Measurements from ENCODE around the gene NPAS2. TPM values are rescaled to one million over a fixed set of nuclear protein-coding genes. Genes with fewer than 3 reads are reported as not detected.

The NPAS2 gene
- total and polyA plus RNA-seq, 2 of the 8 experiments (the other 6 are each of a cell fraction or from before 2014, with no cell fraction given): 1.8 to 1.9 TPM

DNA sequence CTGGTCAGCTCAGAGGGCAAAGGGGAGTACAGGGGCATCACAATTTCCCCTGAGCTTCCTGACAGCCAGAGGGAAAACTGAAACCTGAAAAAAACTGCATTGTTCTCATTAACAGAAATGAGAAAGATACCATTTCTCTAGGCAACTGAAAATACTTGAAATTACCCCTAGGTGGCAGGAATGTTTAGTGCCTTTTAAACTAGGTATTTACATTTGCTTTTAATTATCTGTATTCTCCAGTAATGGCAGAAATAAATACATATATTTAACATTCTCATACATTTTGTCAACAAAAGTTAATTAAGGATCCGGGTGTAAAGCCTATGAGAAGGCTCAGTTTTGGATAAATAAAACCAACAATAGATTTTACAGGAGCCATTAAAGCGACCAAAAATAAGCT, 216.6 kb downstream of the NPAS2 start:
- no peak overlapping the region for H3K4me3 ChIP-seq (ENCODE audit: extremely low read depth in 1 of 4, insufficient read depth in 2 of 4, low read depth in 3 of 4, low read length in 4 of 4)
- no peak overlapping the region for H2BK12ac ChIP-seq (ENCODE audit: low read depth, low read length)
- WGBS, 2 experiments (ENCODE audit: extremely low coverage in 1 of 2, insufficient coverage in 1 of 2, insufficient read length in 1 of 2, insufficient replicate concordance in 2 of 2, low coverage in 1 of 2, low lambda C conversion rate in 2 of 2, missing lambda C conversion rate in 1 of 2): 86% methylated on average over 2 of the region's 2 CpGs; no CpG with 5 or more reads in 1 of the 2 experiments
- no peak overlapping the region for H3K9ac ChIP-seq (replicated peaks in 1 of 4; ENCODE audit: extremely low read depth in 1 of 4, low read depth in 3 of 4, low read length in 3 of 4)
- H2AK5ac ChIP-seq (ENCODE audit: low read depth, low read length): no peak overlapping the region
- no peak overlapping the region for H4K5ac ChIP-seq (ENCODE audit: insufficient read length, low read depth, low read length)
- no peaks in the 10 kb centered on the region for H3K9me3 ChIP-seq (ENCODE audit: insufficient read depth in 2 of 2, low read depth in 1 of 2, low read length in 1 of 2)
- no peak overlapping the region for H2AFZ ChIP-seq (ENCODE audit: low read length)
- peaks cover 0 to 4% (median 0%) of the 10 kb centered on the region in 4 experiments; a peak in 2 of 8 replicates for H3K36me3 ChIP-seq (ENCODE audit: control insufficient read depth in 2 of 4, insufficient read depth in 4 of 4, low read length in 3 of 4)
- H3K18ac ChIP-seq (ENCODE audit: extremely low read depth, low read length): no peak overlapping the region
- no peak overlapping the region for H3K27ac ChIP-seq (ENCODE audit: low read depth, low read length)
- H3K23me2 ChIP-seq (ENCODE audit: low read depth, low read length): no peaks in the 10 kb centered on the region
- ChIA-PET POLR2A (ENCODE audit: partially characterized antibody) (interaction anchor here (2.0 to 2.6 kb wide), 2 partner anchors 33 to 114 kb away, joined by 11 to 24 read pairs; partner anchors contain the start of genes RPL31 and TBC1D8), CTCF (ENCODE audit: partially characterized antibody) (interaction anchor here (0.6 to 5.2 kb wide), 37 partner anchors 10 to 433 kb away, joined by 3 to 64 read pairs (median 7); partner anchors contain the start of gene TBC1D8)
- H3K79me1 ChIP-seq (ENCODE audit: low read depth, low read length): no peaks in the 10 kb centered on the region
- no peaks in the 10 kb centered on the region for H4K20me1 ChIP-seq (replicated peaks in 1 of 2; ENCODE audit: control insufficient read depth in 1 of 2, insufficient read depth in 2 of 2, low read length in 2 of 2)
- H3K56ac ChIP-seq (replicated peaks; ENCODE audit: insufficient read length, low read depth, low read length): no peak overlapping the region
- H2BK20ac ChIP-seq (ENCODE audit: low read length): no peak overlapping the region
- no peak overlapping the region for H3K14ac ChIP-seq (ENCODE audit: insufficient read length)
- H2BK120ac ChIP-seq (replicated peaks; ENCODE audit: low read depth, low read length): no peak overlapping the region
- H3K4ac ChIP-seq (replicated peaks; ENCODE audit: insufficient read length, low read depth, low read length): no peak overlapping the region
- no peak for FAIRE-seq
- no peak overlapping the region for H3K4me2 ChIP-seq (ENCODE audit: insufficient read depth in 1 of 2, low read depth in 2 of 2, low read length in 2 of 2)
- H4K91ac ChIP-seq (replicated peaks; ENCODE audit: insufficient read length, low read length): no peak overlapping the region
- no peak overlapping the region for H2BK5ac ChIP-seq (ENCODE audit: low read depth, low read length)
- no peak overlapping the region for H4K8ac ChIP-seq (ENCODE audit: extremely low read depth, insufficient read depth, low read length)
- H3K79me2 ChIP-seq (ENCODE audit: control insufficient read depth in 1 of 2, insufficient read depth in 2 of 2, low read length in 2 of 2): no peaks in the 10 kb centered on the region
- H2BK15ac ChIP-seq (ENCODE audit: low read length): no peak overlapping the region
- no peaks in the 10 kb centered on the region for H3K27me3 ChIP-seq (replicated peaks in 1 of 4; ENCODE audit: control insufficient read depth in 3 of 4, extremely low read depth in 1 of 4, insufficient read depth in 3 of 4, low read length in 3 of 4)
- TF ChIP-seq RAD21 (IDR thresholded peaks at IDR 0.05 in 1 of 2, conservative IDR thresholded peaks at IDR 0.05 in 1 of 2; ENCODE audit: low read depth in 2 of 2, low read length in 2 of 2): peak; percentile 42 to 55; a peak in 3 of 4 replicates
- TF ChIP-seq, protein P1, sequence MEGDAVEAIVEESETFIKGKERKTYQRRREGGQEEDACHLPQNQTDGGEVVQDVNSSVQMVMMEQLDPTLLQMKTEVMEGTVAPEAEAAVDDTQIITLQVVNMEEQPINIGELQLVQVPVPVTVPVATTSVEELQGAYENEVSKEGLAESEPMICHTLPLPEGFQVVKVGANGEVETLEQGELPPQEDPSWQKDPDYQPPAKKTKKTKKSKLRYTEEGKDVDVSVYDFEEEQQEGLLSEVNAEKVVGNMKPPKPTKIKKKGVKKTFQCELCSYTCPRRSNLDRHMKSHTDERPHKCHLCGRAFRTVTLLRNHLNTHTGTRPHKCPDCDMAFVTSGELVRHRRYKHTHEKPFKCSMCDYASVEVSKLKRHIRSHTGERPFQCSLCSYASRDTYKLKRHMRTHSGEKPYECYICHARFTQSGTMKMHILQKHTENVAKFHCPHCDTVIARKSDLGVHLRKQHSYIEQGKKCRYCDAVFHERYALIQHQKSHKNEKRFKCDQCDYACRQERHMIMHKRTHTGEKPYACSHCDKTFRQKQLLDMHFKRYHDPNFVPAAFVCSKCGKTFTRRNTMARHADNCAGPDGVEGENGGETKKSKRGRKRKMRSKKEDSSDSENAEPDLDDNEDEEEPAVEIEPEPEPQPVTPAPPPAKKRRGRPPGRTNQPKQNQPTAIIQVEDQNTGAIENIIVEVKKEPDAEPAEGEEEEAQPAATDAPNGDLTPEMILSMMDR (IDR thresholded peaks at IDR 0.05; ENCODE audit: control extremely low read depth in 1 of 3, insufficient read depth in 1 of 3, low read depth in 1 of 3, low read length in 3 of 3): peak in 2 of 3 experiments; percentile 19 to 29; a peak in 2 of 4 replicates
- no peak for TF ChIP-seq USF2 (IDR thresholded peaks at IDR 0.05; ENCODE audit: low read length)
- TF ChIP-seq MAFK (IDR thresholded peaks at IDR 0.05; ENCODE audit: low read depth, low read length): no peak
- no peak for TF ChIP-seq SIRT6 (IDR thresholded peaks at IDR 0.05; ENCODE audit: low read length)
- DNase-seq (ENCODE audit: low read depth in 1 of 2, low spot score in 2 of 2): no peak
- no peaks in the 10 kb centered on the region; a peak in 1 of 7 replicates for H3K4me1 ChIP-seq (replicated peaks in 1 of 4; ENCODE audit: control insufficient read depth in 3 of 4, insufficient read depth in 4 of 4, low read length in 3 of 4)
- no peak overlapping the region for H3K23ac ChIP-seq (ENCODE audit: insufficient read length)

All from H1 (cell line).